Measurements from ENCODE around the gene PRMT7.

- TF ChIP-seq POLR2AphosphoS5 (IDR thresholded peaks at IDR 0.05; ENCODE audit: low read depth, low read length) (no peak), POLR2A (IDR thresholded peaks at IDR 0.05; ENCODE audit: low read depth, low read length) (no peak)
These were observed 35.1 kb upstream of the PRMT7 start for GRCh38 chr16:68275611-68276191.
